ENCODE data around the gene ZYG11B.

DNA sequence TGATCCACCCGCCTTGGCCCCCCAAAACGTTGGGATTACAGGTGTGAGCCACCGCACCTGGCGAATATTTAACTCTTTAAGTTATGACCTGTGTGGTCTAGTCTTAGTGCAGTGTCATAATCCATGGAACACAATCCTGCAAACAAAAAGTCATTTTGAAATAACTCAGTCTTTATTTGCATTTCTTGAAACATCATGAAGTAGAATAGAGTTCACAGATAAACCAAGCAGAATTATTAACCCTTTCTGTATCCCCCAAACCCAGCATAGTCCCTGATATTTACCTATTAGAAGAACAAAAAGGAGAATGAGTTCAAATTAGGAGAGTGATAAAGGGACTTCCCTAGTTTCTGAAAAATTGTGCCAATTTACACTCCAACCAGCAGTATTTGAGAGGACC lies 19.9 kb downstream of the ZYG11B start:
- TF ChIP-seq CTCF (IDR thresholded peaks at IDR 0.05; ENCODE audit: low read depth, low read length) = no peak
- no peak for TF ChIP-seq POLR2A (IDR thresholded peaks at IDR 0.05; ENCODE audit: extremely low read depth, insufficient read length)
